Right renal cortex interstitium (tissue), 3 donors: ENCODE results near the gene FREM1. TPM values are rescaled to one million over a fixed set of nuclear protein-coding genes. Genes with fewer than 3 reads are reported as not detected.

Source experiments
- DNase-seq, 3 donors: peaks; one replicate each; pipeline ENCODE4 v3.0.0-alpha.2; 2013; ENCODE audit warnings: low read depth in 3 of 3, low spot score in 2 of 3
- polyA plus RNA-seq, 3 donors: library from polyadenylated mRNA; unstranded; fragments of 120-200 nt; gene quantifications; one replicate each; pipeline ENCODE4 v1.2.1, GENCODE V29; 2013; ENCODE audit not compliant: insufficient read length in 3 of 3

FREM1 gene
- polyA plus RNA-seq, 3 donors: 173 to 182 (median 177) TPM

GRCh38 chr9:14713187-14713767 lies 197.0 kb downstream of the FREM1 start:
- no peak for DNase-seq

GRCh38 chr9:14710804-14711203 lies 199.4 kb downstream of the FREM1 start:
- no peak for DNase-seq

- DNase-seq: no peak
Observed at GRCh38 chr9:14706530-14707140, 203.6 kb downstream of the FREM1 start.

DNA sequence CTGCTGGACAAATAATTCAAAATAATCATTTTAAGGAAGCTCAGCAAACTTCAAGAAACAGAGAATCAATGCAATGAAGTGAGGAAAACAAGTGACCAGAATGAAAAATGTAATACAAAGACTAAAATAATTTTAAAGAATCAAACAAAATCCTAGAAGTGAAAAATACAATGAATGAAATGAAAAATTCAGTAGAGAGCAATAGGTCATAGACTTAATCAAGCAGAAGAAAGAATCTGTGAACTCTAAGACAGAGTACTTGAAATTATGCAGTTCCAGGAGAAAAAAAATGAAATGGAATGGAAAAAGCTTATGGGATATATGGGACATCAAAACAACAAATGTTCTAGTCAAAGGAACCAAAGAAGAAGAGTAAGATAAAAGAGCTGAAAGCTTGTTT lies 205.1 kb downstream of the FREM1 start:
- no peak for DNase-seq

DNA sequence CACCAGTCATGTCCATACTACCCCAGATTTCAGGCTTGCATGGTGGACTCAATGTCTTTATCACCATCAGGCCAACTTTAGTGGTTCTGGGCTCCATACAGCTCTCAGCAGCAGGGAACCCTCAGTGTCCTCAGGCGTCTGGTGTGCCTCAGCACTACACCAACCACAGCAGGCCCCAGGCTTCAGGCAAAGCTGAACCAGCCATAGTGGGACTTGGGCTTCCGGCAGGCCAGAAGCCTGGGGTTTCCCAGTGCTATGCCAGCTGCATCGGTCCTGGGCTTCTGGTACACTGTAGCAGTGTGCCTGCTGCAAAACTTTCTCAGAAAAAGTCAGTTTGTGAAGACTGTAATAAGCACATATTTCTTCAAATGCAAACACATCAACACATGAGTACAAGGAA lies 205.9 kb downstream of the FREM1 start:
- no peak for DNase-seq

GRCh38 chr9:14702200-14702720 lies 208.0 kb downstream of the FREM1 start:
- no peak for DNase-seq

- peak; percentile 17 to 49 (median 18) for DNase-seq
Observed at GRCh38 chr9:14693251-14693861, 216.9 kb downstream of the FREM1 start, which contains the start of gene ZDHHC21. Gene ZDHHC21 (minus strand): TSS chr9:14693432. CDS start chr9:14674340, 19,092 bp downstream.

- peak in 1 of 3 donors; percentile 23 for DNase-seq
Observed at GRCh38 chr9:14692470-14693250, 217.6 kb downstream of the FREM1 start.

GRCh38 chr9:14690948-14691730 lies 219.1 kb downstream of the FREM1 start:
- no peak for DNase-seq

DNA sequence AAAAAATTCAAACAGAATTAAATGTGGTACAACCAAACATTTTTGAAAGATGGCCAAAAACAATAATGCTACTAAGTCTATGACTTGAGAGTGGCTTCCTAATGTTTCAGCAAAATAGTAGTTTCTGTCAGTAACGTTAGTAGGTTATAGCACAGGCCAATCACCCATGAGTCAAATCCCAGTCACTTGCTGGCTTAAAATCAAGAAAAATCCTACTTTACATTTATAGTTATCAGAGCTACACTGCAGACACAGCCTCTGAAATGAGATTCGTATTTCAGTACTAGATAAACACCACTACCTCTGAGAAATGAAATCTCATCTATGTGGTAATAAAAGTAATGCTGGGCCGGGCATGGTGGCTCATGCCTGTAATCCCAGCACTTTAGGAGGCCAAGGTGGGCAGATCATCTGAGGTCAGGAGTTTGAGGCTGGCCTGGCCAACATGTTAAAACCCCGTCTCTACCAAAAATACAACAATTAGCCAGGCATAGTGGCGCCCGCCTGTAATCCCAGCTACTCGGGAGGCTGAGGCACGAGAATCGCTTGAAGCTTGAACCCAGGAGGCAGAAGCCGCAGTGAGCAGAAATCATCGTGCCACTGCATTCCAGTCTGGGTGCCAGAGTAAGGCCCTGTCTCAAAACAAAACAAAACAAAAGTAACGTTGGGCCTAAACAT lies 223.0 kb downstream of the FREM1 start:
- DNase-seq: no peak

GRCh38 chr9:14686168-14686567 lies 224.1 kb downstream of the FREM1 start:
- no peak for DNase-seq

Other genes with a start within 250 kb of the FREM1 start
- 10 to 100 TPM; 15.4 to 18.8 (median 18.2) TPM for gene ZDHHC21, start 217.0 kb downstream of the FREM1 start, polyA plus RNA-seq
- under 1 TPM; 0.26 to 0.71 (median 0.29) TPM for gene CER1, start 187.7 kb downstream of the FREM1 start, polyA plus RNA-seq